ENCODE results near the gene KYNU.

- TF ChIP-seq CTCF (IDR thresholded peaks at IDR 0.05): no peak
- no peak for TF ChIP-seq POLR2A (IDR thresholded peaks at IDR 0.05)
These were observed 38.0 kb downstream of the KYNU start for GRCh38 chr2:142915502-142915901.
